Upper lobe of right lung (tissue), 1 donor: ENCODE data around the gene EPN3. TPM values are rescaled to one million over a fixed set of nuclear protein-coding genes. Genes with fewer than 3 reads are reported as not detected.

ENCODE experiments used
- ATAC-seq: fragments of 200-7000 bp; cut with Tn5 transposase; one replicate; pipeline ENCODE4 v1.9.1; 2020; ENCODE audit warnings: mild to moderate bottlenecking, moderate library complexity
- DNase-seq: peaks from one replicate; pipeline ENCODE4 v3.0.0-alpha.2; 2020
- H3K27ac ChIP-seq: fragments of 200-600 bp; one replicate; pipeline ENCODE4 v1.8.0; 2022
- H3K27me3 ChIP-seq: fragments of 200-600 bp; one replicate; pipeline ENCODE4 v1.8.0; 2022; ENCODE audit warnings: mild to moderate bottlenecking
- H3K36me3 ChIP-seq: fragments of 200-600 bp; one replicate; pipeline ENCODE4 v1.8.0; 2022
- H3K4me1 ChIP-seq: fragments of 200-600 bp; one replicate; pipeline ENCODE4 v1.8.0; 2022
- H3K4me3 ChIP-seq: fragments of 200-600 bp; one replicate; pipeline ENCODE4 v1.8.0; 2022; ENCODE audit warnings: mild to moderate bottlenecking
- H3K9me3 ChIP-seq: fragments of 200-600 bp; one replicate; pipeline ENCODE4 v1.8.0; 2022
- intact Hi-C: fragments of 100-400 bp; cut with DNase I; formaldehyde crosslinking; loops from one replicate; pipeline ENCODE4 v1.11.0; 2022
- total RNA-seq: library from RNA; stranded (reverse); fragmentation: NEBNext Ultra II Directional; extraction: Animal tissue kit (Norgen Biotek cat#: 25700); gene quantifications from one replicate; pipeline ENCODE4 v1.2.1, GENCODE V29; 2021
- TF ChIP-seq, protein P1 (sequence below): fragments of 200-600 bp; IDR thresholded peaks from one replicate; pipeline ENCODE4 v1.8.0; 2022; ENCODE audit warnings: antibody characterized with exemption
- donor health status: DM: no; HTN: yes; CAD: no; lungs with severe emphysema.

The EPN3 gene
- total RNA-seq, 1 donor from 2014 or later = 0.09 TPM

DNA sequence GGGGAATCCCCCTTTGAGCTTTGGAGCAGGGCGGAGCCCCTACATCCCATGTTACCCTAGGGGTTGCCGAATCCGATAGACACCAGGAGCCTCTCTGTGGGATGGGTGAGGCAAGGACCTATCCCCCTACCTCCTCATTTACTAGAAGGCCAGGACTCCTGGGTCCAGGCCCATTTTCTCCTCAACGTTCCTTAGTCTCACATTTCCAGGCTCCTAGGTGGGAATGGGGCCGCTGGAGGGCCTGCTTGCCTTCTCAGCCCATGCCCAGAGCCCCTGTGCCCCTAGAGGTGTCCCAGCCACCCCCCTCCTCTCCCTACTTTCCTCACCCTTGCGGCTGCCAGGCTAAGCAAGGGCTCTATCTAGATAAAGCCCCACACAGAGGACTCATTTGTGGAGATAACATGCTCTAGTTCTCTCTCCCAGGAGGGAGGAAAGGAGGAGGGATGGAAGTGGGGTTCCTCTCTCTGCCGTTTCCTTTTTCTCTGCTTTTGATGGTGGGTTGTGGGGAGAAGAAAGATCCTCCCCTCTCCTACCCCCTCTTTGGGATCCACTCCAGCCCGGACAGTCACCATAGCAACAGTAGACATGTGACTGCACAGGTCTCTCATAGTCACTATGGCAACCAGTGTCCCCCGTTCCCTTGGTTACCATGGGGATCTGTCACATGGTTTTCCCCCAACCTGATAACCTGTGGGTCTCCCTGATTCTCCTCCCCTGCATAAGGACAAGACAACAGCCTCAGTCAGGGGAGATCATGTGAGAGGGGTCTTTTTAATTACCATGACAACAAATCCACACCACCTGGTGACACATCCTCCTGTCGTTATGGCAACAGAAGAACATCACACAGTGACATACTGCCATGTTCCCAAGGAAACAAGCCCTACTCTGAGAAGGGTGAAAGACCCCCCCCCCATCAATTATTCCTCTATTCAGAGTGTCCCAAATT lies 33.1 kb downstream of the EPN3 start:
- no peak overlapping the region for H3K27ac ChIP-seq
- H3K4me1 ChIP-seq = peaks cover 10% of the 10 kb centered on the region
- H3K36me3 ChIP-seq = no peaks in the 10 kb centered on the region
- ATAC-seq (no peak), DNase-seq (no peak)
- intact Hi-C loops = no loop called here
- H3K9me3 ChIP-seq = no peaks in the 10 kb centered on the region
- H3K27me3 ChIP-seq = peaks cover 38% of the 10 kb centered on the region
- H3K4me3 ChIP-seq = no peak overlapping the region
- TF ChIP-seq, protein P1, sequence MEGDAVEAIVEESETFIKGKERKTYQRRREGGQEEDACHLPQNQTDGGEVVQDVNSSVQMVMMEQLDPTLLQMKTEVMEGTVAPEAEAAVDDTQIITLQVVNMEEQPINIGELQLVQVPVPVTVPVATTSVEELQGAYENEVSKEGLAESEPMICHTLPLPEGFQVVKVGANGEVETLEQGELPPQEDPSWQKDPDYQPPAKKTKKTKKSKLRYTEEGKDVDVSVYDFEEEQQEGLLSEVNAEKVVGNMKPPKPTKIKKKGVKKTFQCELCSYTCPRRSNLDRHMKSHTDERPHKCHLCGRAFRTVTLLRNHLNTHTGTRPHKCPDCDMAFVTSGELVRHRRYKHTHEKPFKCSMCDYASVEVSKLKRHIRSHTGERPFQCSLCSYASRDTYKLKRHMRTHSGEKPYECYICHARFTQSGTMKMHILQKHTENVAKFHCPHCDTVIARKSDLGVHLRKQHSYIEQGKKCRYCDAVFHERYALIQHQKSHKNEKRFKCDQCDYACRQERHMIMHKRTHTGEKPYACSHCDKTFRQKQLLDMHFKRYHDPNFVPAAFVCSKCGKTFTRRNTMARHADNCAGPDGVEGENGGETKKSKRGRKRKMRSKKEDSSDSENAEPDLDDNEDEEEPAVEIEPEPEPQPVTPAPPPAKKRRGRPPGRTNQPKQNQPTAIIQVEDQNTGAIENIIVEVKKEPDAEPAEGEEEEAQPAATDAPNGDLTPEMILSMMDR = no peak

DNA sequence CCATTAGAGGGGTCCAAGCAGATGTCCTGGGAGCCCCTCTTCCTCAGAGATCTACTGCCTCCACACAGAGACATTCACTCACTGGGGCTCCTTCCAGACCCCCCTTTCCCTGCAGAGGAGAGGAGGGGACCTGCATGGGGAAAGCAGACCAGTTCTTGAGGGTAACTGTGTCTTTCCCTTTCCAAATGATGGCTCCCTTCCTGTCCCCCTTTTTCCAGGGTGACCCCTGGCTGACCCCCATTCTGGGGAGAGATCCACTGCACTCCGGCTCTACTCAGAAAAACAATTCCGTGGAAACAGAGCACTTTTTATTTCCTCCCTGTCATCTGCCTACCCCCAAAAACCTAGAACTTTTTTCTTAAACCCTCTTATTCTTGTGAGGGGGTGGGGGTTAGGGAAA lies 34.4 kb downstream of the EPN3 start:
- Histone ChIP-seq H3K4me3 (no peak overlapping the region), H3K36me3 (no peaks in the 10 kb centered on the region), H3K9me3 (no peaks in the 10 kb centered on the region), H3K27me3 (peaks cover 26% of the 10 kb centered on the region), H3K4me1 (no peaks in the 10 kb centered on the region), H3K27ac (no peak overlapping the region)
- DNase-seq (no peak), ATAC-seq (no peak)
- intact Hi-C loops = no loop called here
- TF ChIP-seq, protein P1 = no peak

DNA sequence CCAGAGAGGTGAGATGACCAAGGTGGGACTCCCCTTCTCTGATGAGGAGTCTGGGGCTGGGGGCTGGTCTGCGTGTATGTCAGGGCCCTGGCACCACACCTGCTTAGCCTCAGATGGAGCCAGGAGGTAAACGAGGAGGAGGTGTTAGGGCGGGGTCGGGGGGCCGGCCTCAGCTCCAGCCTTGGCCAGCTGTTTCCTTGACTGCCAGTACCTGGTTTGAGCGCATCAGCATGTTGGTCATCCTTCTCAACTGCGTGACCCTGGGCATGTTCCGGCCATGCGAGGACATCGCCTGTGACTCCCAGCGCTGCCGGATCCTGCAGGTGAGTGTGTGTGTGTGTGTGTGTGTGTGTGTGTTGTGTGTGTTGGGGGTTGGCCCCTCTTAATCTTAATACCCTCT lies 36.1 kb downstream of the EPN3 start:
- Histone ChIP-seq H3K36me3 (no peaks in the 10 kb centered on the region), H3K4me1 (no peaks in the 10 kb centered on the region), H3K4me3 (no peak overlapping the region), H3K9me3 (no peaks in the 10 kb centered on the region), H3K27me3 (peaks cover 8% of the 10 kb centered on the region), H3K27ac (no peak overlapping the region)
- ATAC-seq = no peak
- intact Hi-C loops = no loop called here
- no peak for DNase-seq
- TF ChIP-seq, protein P1 = no peak

DNA sequence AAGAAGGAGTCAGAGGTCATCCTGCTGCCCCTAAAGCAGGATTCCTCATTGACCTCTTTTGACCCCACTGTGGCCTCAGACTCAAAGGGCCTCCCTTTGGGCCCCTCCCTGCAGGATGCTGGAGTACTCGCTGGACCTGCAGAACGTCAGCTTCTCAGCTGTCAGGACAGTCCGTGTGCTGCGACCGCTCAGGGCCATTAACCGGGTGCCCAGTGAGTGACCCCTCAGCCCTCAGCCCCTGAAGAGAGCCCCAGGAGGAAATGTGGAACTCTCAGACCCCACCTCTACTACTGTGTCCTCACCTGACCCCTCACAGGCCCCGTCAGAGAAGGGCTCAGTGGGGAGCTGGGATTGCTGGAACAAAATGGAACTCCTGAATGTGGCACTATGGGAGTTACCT lies 37.1 kb downstream of the EPN3 start:
- no peaks in the 10 kb centered on the region for H3K36me3 ChIP-seq
- intact Hi-C loops = no loop called here
- no peak overlapping the region for H3K27ac ChIP-seq
- TF ChIP-seq, protein P1 = no peak
- no peaks in the 10 kb centered on the region for H3K9me3 ChIP-seq
- no peak overlapping the region for H3K4me3 ChIP-seq
- ATAC-seq (no peak), DNase-seq (no peak)
- H3K27me3 ChIP-seq = peaks cover 6% of the 10 kb centered on the region
- H3K4me1 ChIP-seq = no peaks in the 10 kb centered on the region

DNA sequence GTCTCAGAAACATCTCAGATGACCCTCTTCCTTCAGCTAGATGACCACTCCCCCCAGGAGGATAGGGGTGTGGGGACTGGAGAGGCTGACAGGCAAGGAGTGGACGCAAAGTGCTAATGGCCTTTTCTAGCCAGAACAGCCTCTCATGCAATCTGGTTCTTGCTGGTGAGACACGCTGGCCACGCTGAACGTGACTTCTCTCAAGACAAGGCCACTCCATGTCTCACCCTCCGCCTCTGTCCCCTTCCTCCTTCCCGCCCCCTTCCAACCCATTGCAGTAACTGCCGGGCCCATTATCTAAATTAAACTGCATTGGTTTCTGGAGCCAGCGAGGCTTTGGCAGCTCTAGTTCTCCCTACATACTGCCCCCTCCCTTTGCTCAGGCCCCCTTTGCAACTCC lies 37.5 kb downstream of the EPN3 start:
- DNase-seq = no peak
- intact Hi-C loops = no loop called here

More for the DNA sequence above, 37.5 kb downstream of the EPN3 start:
- Histone ChIP-seq H3K27me3 (peaks cover 5% of the 10 kb centered on the region), H3K4me3 (no peak overlapping the region), H3K27ac (no peak overlapping the region), H3K36me3 (no peaks in the 10 kb centered on the region), H3K4me1 (no peaks in the 10 kb centered on the region), H3K9me3 (no peaks in the 10 kb centered on the region)
- TF ChIP-seq, protein P1 = no peak
- no peak for ATAC-seq
